T-helper 9 cell (primary cell): ENCODE measurements around the gene CNOT10.
"Not testable (repeated sequence)": the region's sequence is repeated elsewhere in the genome, so short reads cannot be mapped to it uniquely, and the experiment has no call there.

Source experiments
- DNase-seq: peaks from one replicate; pipeline ENCODE4 v3.0.0-alpha.2; 2020
- total RNA-seq, 2 donors: gene quantifications; one replicate each; lab custom pipeline; 2026; lab: John Stamatoyannopoulos, UW

Gene CNOT10
- total RNA-seq: 45.4 to 57.5 reads per million in 2 donors

GRCh38 chr3:32684800-32685542 is at the start of gene CNOT10:
Gene CNOT10 (plus strand): TSS chr3:32685188. CDS start chr3:32685461, 273 bp downstream.
- DNase-seq: peak; percentile 93

DNA sequence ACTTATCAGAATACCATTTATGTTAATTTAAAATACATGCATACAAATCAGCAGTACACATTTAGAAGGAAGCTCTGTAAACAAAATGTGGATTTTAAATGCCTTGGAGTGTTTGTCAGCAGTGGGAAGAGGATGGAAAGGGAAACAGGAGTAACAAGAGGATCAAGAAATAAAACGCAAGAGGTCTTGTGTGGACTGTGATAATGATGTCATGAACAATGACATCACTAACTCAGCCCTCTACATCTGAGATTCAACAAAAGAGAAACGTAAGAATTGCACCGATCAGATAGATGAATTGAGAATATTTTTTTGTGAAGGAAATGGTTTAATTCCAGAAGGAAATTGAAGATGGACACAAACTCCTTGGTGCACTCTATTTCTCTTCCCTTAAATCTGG is 44.0 kb upstream of the CNOT10 start:
- DNase-seq: no peak

GRCh38 chr3:32641356-32641755 is 43.6 kb upstream of the CNOT10 start:
- DNase-seq: no peak

- no peak for DNase-seq
Measured at GRCh38 chr3:32643354-32643753, 41.6 kb upstream of the CNOT10 start.

DNA sequence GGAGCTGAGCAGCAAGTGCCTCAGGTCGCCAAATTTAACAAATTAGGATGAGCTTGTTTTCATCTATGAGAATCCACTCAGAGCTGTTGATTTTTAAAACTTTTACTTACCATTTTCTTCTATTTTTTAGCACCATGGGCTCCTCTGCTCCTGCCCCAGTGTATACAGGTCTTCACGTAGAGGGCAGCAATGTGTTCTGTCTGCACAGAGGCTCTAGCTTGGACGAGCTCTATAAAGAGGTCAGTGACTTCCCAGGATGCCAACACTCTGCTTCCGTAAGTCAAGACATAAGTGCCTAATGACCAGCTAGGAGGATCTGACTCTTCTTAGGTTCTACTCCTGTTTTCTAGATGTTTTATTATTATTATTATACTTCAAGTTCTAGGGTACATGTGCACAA is 41.2 kb upstream of the CNOT10 start:
- DNase-seq: no peak

DNA sequence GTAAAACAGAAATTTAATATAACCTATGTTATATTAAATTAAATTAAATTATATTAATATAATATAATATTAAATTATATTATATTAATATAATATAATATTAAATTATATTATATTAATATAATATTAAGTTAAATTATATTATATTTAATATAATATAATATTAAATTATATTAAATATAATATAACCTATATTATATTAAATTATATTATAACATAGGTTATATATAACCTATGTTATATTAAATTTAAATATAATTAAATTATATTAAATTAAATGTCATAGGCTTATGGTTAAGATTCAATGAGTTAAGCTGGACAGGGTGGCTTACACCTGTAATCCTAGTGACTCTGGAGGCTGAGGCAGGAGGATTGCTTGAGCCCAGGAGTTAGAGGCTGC is 40.6 kb upstream of the CNOT10 start:
- DNase-seq: no peak

- no peak for DNase-seq
Measured at GRCh38 chr3:32646761-32647160, 38.2 kb upstream of the CNOT10 start.

GRCh38 chr3:32652337-32653100 is 32.5 kb upstream of the CNOT10 start:
- DNase-seq: not testable (repeated sequence)

- DNase-seq: no peak
Measured at GRCh38 chr3:32655167-32655566, 29.8 kb upstream of the CNOT10 start.

- no peak for DNase-seq
Measured at GRCh38 chr3:32660634-32661033, 24.4 kb upstream of the CNOT10 start.

DNA sequence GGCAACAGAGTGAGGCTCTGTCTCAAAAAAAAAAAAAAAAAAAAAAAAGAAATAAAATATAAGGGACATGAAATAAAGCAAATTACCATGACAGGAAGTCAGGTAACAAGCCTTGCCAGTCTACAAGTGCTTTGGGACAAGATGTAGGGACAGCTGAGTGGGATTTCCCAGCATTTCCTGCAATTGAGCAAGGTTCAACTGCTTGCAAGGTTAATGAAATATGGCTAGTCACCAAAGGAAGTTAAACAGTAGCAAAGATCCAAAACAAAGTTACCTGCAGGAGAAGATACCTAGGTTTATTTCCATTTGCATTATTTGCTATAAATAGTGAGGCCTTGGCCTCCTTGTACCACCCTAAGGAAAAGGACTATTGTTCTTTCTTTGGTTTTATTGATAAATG is 22.3 kb upstream of the CNOT10 start:
- DNase-seq: no peak

DNA sequence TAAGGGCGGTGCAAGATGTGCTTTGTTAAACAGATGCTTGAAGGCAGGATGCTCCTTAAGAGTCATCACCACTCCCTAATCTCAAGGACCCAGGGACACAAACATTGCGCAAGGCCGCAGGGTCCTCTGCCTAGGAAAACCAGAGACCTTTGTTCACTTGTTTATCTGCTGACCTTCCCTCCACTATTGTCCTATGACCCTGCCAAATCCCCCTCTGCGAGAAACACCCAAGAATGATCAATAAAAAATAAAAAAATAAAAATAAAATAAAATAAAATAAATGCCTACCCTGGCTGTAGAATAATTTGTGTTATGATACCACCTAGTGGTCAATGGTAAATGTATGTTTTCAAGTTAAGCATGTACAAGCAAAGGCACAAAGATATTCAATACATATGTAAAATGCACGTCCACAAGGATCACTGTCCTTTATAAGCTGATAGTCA is 20.3 kb upstream of the CNOT10 start:
- DNase-seq: not testable (repeated sequence)

- no peak for DNase-seq
Measured at GRCh38 chr3:32667072-32667582, 17.9 kb upstream of the CNOT10 start.

GRCh38 chr3:32669226-32669625 is 15.8 kb upstream of the CNOT10 start:
- DNase-seq: not testable (repeated sequence)

- not testable (repeated sequence) for DNase-seq
Measured at GRCh38 chr3:32673730-32674129, 11.3 kb upstream of the CNOT10 start.

DNA sequence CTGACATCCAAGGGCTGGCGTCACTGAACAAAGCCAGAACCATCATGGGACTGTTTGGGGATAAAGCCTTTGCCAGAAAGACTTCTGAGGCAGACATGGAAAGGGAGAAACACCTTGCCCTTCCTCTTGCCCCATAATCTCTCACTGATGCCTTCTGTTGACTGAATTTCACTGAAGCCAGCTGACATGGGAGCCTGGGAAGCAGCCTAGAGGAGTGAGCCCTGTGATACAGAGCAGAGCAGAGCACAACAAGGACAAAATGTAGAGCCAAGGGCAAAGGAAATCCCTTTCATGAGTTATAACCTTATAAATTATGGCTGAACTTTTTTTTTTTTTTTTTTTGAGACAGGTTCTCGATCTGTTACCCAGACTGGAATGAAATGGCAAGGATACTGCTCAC is 9.8 kb upstream of the CNOT10 start:
- no peak for DNase-seq

DNA sequence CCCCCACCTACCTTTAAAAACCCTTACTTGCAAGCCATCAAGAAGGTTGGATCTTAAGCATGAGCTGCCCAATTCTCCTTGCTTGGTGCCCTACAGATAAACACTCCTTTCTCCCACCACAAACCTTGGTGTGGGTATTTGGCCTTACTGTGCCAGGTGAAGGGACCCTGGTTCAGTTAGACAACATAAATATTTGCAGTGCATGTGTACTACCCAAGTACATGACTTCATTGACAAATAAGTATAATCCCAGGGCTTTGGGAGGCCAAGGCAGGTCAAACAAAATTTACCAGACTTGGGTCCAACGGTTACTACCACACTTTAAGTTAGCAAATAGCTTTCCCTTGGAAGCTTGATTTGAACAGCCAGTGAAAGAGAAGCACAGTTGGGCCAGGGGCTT is 9.3 kb upstream of the CNOT10 start:
- no peak for DNase-seq

DNA sequence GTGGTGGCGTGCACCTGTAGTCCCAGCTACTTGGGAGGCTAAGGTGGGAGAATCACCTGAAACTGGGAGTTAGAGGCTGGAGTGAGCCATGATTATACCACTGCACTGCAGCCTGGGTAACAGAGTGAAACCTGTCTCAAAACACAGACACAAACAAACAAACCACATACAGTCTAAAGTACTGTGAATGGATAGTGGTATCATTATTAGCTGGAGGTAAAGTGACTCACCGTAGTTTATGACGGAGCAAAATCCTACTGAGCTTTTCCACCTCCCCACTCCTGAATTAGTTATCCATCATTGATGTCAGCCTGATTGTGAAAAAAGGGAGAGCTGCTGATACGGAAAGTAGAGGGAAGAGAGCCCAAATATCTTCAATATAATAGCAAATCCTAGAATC is 3.2 kb upstream of the CNOT10 start:
- DNase-seq: no peak

GRCh38 chr3:32684029-32684799 is 774 bp upstream of the CNOT10 start:
- no peak for DNase-seq

DNA sequence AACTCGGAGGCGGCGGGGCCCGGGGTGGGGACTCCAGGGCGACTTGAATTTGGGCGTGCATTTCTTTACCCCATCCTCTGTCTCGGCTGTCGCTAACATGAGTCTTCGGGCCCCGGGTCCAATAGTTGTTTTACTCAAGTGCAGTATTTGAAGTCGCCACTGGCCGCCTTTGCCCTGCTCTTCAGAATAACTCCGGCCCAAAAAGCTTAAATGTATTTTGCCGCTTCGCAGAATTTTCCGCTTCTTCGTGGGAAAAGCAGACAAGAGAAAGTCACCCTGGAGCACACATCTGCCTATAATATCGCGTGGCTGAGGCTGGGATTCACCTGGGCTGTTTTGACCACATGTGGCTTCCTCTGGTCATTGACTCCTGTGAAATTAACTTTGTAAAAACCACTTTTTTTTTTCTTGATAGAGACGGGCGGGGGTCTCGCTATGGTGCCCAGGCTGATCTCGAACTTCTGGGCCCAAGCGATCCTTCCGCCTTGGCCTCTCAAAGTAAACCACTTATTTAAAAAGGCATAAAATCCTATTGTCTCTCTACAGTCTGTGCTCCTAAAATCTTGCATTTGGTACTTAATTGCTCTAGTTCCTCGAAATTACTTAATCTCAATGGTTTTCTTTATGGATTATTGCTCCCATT is 676 bp downstream of the CNOT10 start:
- no peak for DNase-seq

DNA sequence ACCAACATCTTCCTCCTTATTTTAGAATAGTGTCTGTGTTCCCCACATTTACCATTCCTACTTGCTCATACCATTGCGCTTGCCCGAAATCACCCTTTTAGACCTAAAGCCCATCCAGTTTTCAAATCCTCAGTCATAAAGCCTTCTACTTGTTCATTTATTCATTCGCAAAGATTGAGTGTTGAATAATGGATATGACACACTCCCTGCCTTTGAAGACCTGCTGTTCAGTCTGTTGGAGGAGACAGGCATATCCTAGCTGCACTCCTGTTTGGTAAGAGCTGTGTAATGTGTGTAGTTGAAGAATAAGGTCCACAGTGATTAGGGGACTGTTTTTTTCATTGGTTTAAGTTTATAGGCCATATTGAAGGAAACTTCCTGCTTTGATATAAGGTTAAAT is 1.7 kb downstream of the CNOT10 start:
- no peak for DNase-seq

- no peak for DNase-seq
Measured at GRCh38 chr3:32691847-32692246, 6.9 kb downstream of the CNOT10 start.

GRCh38 chr3:32696523-32696922 is 11.5 kb downstream of the CNOT10 start:
- DNase-seq: no peak
